GM19455 (cell line): Measurements from ENCODE around the gene ACTL9.

Experiments used
- ATAC-seq: cut with Tn5 transposase; IDR thresholded peaks from one replicate; pipeline ENCODE4 v1.9.1; 2021; ENCODE audit not compliant: unreplicated experiment

The ACTL9 gene

GRCh38 chr19:8686549-8686948 lies 12.0 kb downstream of the ACTL9 start:
- no peak for ATAC-seq

GRCh38 chr19:8684001-8684902 lies 14.3 kb downstream of the ACTL9 start:
- no peak for ATAC-seq

GRCh38 chr19:8682931-8683330 lies 15.7 kb downstream of the ACTL9 start:
- ATAC-seq = no peak

GRCh38 chr19:8682472-8682871 lies 16.1 kb downstream of the ACTL9 start:
- ATAC-seq = no peak

GRCh38 chr19:8681345-8682029 lies 17.1 kb downstream of the ACTL9 start:
- no peak for ATAC-seq

- no peak for ATAC-seq
These were observed 17.8 kb downstream of the ACTL9 start for GRCh38 chr19:8680676-8681344.

- ATAC-seq = no peak
These were observed 20.3 kb downstream of the ACTL9 start for GRCh38 chr19:8678244-8678807.

- ATAC-seq = no peak
These were observed 23.5 kb downstream of the ACTL9 start for GRCh38 chr19:8675066-8675465.

- no peak for ATAC-seq
These were observed 25.2 kb downstream of the ACTL9 start for GRCh38 chr19:8673276-8673891.

- no peak for ATAC-seq
These were observed 31.7 kb downstream of the ACTL9 start for GRCh38 chr19:8666814-8667405.

GRCh38 chr19:8665468-8666213 lies 33.0 kb downstream of the ACTL9 start:
- ATAC-seq = no peak

GRCh38 chr19:8664671-8665057 lies 33.9 kb downstream of the ACTL9 start:
- ATAC-seq = no peak

GRCh38 chr19:8663920-8664670 lies 34.5 kb downstream of the ACTL9 start:
- ATAC-seq = no peak

- no peak for ATAC-seq
These were observed 36.3 kb downstream of the ACTL9 start for GRCh38 chr19:8662263-8662662.

GRCh38 chr19:8659905-8660304 lies 38.7 kb downstream of the ACTL9 start:
- ATAC-seq = no peak

- no peak for ATAC-seq
These were observed 40.7 kb downstream of the ACTL9 start for GRCh38 chr19:8657869-8658268.

GRCh38 chr19:8655340-8655709 lies 43.3 kb downstream of the ACTL9 start:
- no peak for ATAC-seq

- no peak for ATAC-seq
These were observed 43.8 kb downstream of the ACTL9 start for GRCh38 chr19:8654591-8655339.

GRCh38 chr19:8648240-8648639 lies 50.4 kb downstream of the ACTL9 start:
- ATAC-seq = no peak
